AG09319 (cell line): Measurements from ENCODE around the gene TYMP.

Experiments used
- DNase-seq: peaks from one replicate; pipeline ENCODE4 v3.0.0-alpha.2; 2010; ENCODE audit warnings: low read depth; ENCODE audit errors: extremely low read depth
- CTCF ChIP-seq: IDR thresholded peaks from 2 replicates; pipeline ENCODE4 v1.5.1; 2011; ENCODE audit warnings: low read depth, mild to moderate bottlenecking, inconsistent platforms, low read length, moderate library complexity

TYMP gene

GRCh38 chr22:50532824-50533796, 3.3 kb upstream of the TYMP start:
- no peak for DNase-seq
- TF ChIP-seq CTCF, result no peak

- DNase-seq, result no peak
- no peak for TF ChIP-seq CTCF
Measured at GRCh38 chr22:50531962-50532674, 2.3 kb upstream of the TYMP start.

- no peak for TF ChIP-seq CTCF
- no peak for DNase-seq
Measured at GRCh38 chr22:50531546-50531961, 1.7 kb upstream of the TYMP start.

GRCh38 chr22:50530877-50531545, 1.2 kb upstream of the TYMP start:
- DNase-seq, result no peak
- no peak for TF ChIP-seq CTCF

GRCh38 chr22:50530580-50530876, 716 bp upstream of the TYMP start:
- no peak for TF ChIP-seq CTCF
- DNase-seq, result no peak

- no peak for TF ChIP-seq CTCF
- DNase-seq, result no peak
Measured at GRCh38 chr22:50529416-50529896, 356 bp downstream of the TYMP start.
